LNCaP clone FGC (cell line): Measurements from ENCODE around the gene AHNAK2.
"Not testable (repeated sequence)": the region's sequence is repeated elsewhere in the genome, so short reads cannot be mapped to it uniquely, and the experiment has no call there.

Experiments used
- DNase-seq: peaks from one replicate; pipeline ENCODE4 v3.0.0-alpha.2; 2011; ENCODE audit warnings: low read depth
- H3K4me3 ChIP-seq: 2 replicates; pipeline ENCODE4 v1.5.1; 2011; ENCODE audit warnings: mild to moderate bottlenecking, low read depth, low read length, control low read depth
- TF ChIP-seq, protein P1 (sequence below): IDR thresholded peaks from 2 replicates; pipeline ENCODE4 v1.5.1; 2012; ENCODE audit warnings: mild to moderate bottlenecking; ENCODE audit not compliant: control insufficient read depth, insufficient read depth; ENCODE audit errors: extremely low read depth

Gene AHNAK2

GRCh38 chr14:104926619-104927431 is 51.3 kb downstream of the AHNAK2 start:
- TF ChIP-seq, protein P1, sequence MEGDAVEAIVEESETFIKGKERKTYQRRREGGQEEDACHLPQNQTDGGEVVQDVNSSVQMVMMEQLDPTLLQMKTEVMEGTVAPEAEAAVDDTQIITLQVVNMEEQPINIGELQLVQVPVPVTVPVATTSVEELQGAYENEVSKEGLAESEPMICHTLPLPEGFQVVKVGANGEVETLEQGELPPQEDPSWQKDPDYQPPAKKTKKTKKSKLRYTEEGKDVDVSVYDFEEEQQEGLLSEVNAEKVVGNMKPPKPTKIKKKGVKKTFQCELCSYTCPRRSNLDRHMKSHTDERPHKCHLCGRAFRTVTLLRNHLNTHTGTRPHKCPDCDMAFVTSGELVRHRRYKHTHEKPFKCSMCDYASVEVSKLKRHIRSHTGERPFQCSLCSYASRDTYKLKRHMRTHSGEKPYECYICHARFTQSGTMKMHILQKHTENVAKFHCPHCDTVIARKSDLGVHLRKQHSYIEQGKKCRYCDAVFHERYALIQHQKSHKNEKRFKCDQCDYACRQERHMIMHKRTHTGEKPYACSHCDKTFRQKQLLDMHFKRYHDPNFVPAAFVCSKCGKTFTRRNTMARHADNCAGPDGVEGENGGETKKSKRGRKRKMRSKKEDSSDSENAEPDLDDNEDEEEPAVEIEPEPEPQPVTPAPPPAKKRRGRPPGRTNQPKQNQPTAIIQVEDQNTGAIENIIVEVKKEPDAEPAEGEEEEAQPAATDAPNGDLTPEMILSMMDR: no peak
- no peak for DNase-seq
- no peak overlapping the region for H3K4me3 ChIP-seq

- no peak for DNase-seq
- TF ChIP-seq, protein P1: no peak
- no peak overlapping the region for H3K4me3 ChIP-seq
These were observed 52.1 kb downstream of the AHNAK2 start for GRCh38 chr14:104925855-104926609.

- DNase-seq: no peak
- TF ChIP-seq, protein P1: no peak
- H3K4me3 ChIP-seq: no peak overlapping the region
These were observed 52.8 kb downstream of the AHNAK2 start for GRCh38 chr14:104925214-104925854.

DNA sequence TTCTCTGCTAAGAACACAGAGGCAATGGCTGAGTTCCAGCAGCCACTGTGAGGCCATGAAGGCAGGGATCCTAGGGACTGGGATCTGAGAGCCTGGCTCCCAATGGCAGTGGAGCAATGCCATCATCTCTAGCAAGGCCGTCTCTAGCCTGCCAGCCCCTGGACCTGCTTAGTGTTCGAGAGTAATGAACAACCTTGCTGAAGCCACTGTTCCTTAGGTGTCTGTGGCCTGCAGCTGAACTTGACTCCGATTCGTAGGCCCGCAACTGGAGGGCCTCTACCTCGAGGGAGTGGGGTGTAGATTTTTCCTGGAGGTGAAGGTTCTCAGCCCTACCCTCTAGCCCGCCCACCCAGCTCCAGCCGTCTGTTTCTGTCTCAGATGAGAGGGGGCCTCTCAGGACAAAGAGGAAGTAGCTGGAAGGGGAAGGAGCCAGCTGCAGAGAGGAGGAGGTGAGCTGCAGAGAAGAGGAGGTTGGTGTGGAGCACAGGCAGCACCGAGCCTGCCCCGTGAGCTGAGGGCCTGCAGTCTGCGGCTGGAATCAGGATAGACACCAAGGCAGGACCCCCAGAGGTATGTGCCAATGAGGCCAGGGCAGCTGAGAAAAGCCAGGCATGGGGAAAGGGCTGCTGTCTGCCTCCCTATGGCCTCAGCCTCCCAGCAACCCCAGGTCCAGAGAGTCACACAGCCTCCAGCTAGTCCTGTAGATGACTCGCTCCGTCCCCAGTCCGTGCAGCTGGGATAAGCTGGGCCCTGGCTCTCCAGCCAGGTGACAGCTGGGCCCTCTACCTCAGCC is 53.6 kb downstream of the AHNAK2 start, which contains the start of gene PLD4:
Gene PLD4 (plus strand): TSS at position 459 of the 793 bp plus-strand sequence. CDS start 2,262 bp downstream, outside the sequence.
- no peak for DNase-seq
- TF ChIP-seq, protein P1: no peak
- H3K4me3 ChIP-seq: no peak within 1 kb of the TSS

- no peak for DNase-seq
- H3K4me3 ChIP-seq: no peak overlapping the region
- TF ChIP-seq, protein P1: no peak
These were observed 54.3 kb downstream of the AHNAK2 start for GRCh38 chr14:104923640-104924420.

DNA sequence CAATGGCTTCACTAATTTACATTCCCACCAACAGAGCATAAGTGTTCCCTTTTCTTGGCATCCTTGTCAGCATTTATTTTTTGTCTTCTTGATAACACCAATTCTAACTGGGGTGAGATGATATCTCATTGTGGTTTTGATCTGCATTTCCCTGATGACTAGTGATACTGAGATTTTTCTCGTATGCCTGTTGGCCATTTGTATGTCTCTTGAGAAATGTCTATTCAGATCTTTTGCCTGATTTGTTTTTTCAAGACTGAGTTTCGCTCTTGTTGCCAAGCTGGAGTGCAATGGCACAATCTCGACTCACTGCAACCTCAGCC is 58.2 kb downstream of the AHNAK2 start:
- TF ChIP-seq, protein P1: no peak
- H3K4me3 ChIP-seq: no peak overlapping the region
- no peak for DNase-seq

GRCh38 chr14:104919152-104919992 is 58.8 kb downstream of the AHNAK2 start:
- not testable (repeated sequence) for H3K4me3 ChIP-seq, DNase-seq
